Coronary artery (tissue), 2 donors: ENCODE results near the gene HECW1.
"Not testable (repeated sequence)": the region's sequence is repeated elsewhere in the genome, so short reads cannot be mapped to it uniquely, and the experiment has no call there.

Source experiments
- DNase-seq: peaks from one replicate; pipeline ENCODE4 v3.0.0-alpha.2; 2017; ENCODE audit warnings: low spot score
- H3K27ac ChIP-seq, 2 donors: fragments of 200-600 bp; sonication (generic); one replicate each; pipeline ENCODE4 v1.5.1; 2016 to 2019
- H3K4me3 ChIP-seq: fragments of 200-600 bp; sonication (generic); 2 replicates; pipeline ENCODE4 v1.5.1; 2016; ENCODE audit warnings: mild to moderate bottlenecking, moderate library complexity
- TF ChIP-seq, protein P1 (sequence below): fragments of 200-600 bp; sonication (generic); IDR thresholded peaks from one replicate; pipeline ENCODE4 v1.5.1; 2019; ENCODE audit warnings: antibody characterized with exemption

Gene HECW1

DNA sequence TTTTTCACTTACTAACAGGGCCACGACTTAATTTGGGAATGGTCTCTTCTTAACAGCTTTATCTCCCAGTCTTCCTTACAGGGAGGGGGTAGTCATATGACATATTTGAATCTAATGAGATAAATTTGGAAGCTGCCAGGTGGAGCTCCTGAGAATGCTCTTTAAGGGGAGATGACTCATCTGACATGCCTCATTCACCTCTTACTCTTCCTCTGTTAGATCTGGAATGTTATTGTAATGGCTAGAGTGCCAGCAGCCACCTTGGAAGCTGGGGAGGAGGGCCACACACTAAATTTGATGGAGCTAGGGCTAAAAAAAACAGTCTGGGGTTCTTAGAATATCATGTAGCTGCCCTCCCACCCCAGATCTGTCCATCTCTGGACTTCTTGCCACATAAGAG lies 22.7 kb downstream of the HECW1 start:
- TF ChIP-seq, protein P1, sequence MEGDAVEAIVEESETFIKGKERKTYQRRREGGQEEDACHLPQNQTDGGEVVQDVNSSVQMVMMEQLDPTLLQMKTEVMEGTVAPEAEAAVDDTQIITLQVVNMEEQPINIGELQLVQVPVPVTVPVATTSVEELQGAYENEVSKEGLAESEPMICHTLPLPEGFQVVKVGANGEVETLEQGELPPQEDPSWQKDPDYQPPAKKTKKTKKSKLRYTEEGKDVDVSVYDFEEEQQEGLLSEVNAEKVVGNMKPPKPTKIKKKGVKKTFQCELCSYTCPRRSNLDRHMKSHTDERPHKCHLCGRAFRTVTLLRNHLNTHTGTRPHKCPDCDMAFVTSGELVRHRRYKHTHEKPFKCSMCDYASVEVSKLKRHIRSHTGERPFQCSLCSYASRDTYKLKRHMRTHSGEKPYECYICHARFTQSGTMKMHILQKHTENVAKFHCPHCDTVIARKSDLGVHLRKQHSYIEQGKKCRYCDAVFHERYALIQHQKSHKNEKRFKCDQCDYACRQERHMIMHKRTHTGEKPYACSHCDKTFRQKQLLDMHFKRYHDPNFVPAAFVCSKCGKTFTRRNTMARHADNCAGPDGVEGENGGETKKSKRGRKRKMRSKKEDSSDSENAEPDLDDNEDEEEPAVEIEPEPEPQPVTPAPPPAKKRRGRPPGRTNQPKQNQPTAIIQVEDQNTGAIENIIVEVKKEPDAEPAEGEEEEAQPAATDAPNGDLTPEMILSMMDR = no peak
- no peak for DNase-seq
- no peak overlapping the region for H3K27ac ChIP-seq
- H3K4me3 ChIP-seq = no peak overlapping the region

DNA sequence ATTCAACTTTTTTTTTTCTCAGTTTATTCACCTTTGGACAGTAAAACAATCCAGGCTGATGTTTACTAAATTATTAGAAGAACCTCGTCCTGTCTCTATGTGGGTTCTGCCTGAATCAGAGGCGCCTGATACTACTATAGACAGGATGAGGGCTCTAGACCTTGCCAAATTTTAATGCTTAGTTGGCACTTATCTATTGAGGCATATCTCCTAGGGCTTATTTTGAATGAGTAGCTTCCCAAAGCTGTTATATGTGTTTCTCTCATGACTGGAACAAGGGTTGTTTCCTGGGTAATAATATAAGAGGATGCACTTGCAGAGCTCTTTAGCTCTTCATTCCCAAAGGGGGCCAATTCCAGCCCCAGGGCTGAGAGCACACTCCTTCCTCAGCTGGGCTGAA lies 23.6 kb downstream of the HECW1 start:
- no peak for DNase-seq
- no peak overlapping the region for H3K4me3 ChIP-seq
- no peak overlapping the region for H3K27ac ChIP-seq
- TF ChIP-seq, protein P1 = no peak

DNA sequence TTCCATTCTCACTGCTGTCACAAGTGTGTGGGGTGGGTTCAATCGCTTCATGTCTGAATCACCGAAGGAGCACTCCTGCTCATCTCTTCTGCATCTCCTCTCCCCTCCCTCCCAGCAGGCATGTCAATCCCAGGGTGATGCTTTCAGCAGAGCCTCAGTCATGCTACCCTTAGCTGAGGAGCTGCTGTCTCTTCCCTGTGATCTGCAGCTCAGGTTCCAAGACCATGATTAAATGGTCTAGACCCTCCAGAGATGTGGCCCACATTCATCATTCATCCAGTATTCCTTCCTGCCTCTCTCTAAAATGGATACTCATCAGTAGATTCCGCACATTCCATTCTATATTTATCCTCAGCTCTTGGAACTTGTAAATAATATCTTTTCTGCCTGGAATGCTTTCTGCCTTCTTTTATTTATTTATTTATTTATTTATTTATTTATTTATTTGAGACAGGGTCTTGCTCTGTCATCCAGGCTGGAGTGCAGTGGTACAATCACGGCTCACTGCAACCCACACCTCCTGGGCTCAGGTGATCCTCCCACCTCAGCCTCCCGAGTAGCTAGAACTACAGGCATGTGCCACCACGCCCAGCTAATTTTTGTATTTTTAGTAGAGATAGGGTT lies 24.8 kb downstream of the HECW1 start:
- not testable (repeated sequence) for H3K27ac ChIP-seq, H3K4me3 ChIP-seq, DNase-seq

DNA sequence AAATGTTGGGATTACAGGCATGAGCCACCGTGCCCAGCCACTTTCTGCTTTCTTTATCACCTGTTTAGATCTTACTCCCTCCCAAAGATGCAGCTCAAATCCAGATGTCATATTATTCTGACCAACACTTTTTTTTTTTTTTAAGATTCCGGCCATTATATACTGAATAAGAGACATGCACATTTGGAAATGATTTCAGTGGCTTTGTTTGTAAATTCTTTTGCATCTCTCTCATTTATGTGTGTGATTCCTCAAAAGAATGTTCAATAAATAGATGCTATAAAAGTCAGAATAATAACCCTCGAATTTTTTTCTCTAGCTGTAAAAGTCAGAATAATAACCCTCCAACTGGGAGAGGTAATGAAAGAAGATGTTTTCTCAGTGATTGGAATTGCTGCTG lies 25.4 kb downstream of the HECW1 start:
- no peak overlapping the region for H3K4me3 ChIP-seq
- no peak overlapping the region for H3K27ac ChIP-seq
- TF ChIP-seq, protein P1 = no peak
- DNase-seq = no peak

DNA sequence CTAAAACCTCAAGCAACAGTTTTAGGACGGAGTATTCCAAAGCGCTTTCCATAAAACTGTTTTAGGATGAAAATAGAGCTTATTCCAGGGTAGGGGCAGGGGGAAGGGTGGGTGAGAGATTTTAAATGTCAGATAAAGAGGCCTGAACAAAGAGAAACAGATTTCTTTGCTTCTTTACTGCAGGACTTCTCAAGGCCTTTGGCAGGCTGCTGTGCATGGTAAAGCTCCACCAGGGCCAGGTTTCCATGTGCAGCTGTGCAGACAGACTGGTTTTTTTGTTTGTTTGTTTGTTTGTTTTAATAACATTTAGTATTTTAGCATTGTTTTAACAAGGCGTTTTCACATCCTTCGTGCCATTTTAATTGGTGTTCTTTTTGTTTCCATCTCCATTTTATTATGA lies 26.3 kb downstream of the HECW1 start:
- Histone ChIP-seq H3K27ac (no peak overlapping the region), H3K4me3 (no peak overlapping the region)
- DNase-seq = no peak
- TF ChIP-seq, protein P1 = no peak

DNA sequence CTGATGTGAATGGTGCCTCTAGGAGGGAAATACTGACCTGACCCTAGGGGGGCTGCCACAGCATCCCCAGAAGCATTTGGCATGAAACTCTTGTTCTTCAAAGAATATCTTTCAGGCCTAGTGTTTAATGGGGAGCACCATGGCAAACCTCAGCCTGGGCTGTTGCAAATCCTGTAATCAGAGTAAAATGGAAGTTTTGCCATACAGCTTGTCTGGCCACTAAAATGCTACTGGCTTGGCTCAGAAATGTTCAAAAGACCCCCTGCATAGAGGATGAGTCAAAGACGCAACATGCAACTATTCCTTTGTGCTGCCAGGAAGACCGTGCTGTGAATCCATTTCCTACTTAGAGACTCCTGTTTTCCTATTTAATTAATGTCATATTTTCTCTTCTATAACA lies 26.7 kb downstream of the HECW1 start:
- Histone ChIP-seq H3K27ac (no peak overlapping the region), H3K4me3 (no peak overlapping the region)
- DNase-seq = no peak
- TF ChIP-seq, protein P1 = no peak

DNA sequence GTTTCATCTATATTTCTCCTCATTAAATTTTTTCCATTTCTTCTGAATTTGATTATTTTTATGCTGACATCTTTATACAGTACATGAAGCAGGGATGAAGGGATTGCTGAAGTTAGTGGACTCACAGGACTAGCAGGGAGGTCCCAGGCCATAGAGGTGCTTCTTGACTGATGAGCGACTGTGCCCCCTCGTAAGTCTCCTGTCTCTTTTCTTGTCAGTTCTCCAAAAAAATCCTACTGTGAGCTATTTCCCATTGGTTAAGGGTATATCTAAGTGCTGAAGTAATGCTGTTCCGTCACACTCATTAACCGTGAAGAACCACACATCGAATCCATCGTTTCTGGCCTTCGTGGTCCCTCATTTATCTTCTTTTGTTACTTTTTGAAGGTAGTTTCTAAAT lies 27.7 kb downstream of the HECW1 start:
- H3K4me3 ChIP-seq = no peak overlapping the region
- TF ChIP-seq, protein P1 = no peak
- no peak for DNase-seq
- H3K27ac ChIP-seq = no peak overlapping the region

DNA sequence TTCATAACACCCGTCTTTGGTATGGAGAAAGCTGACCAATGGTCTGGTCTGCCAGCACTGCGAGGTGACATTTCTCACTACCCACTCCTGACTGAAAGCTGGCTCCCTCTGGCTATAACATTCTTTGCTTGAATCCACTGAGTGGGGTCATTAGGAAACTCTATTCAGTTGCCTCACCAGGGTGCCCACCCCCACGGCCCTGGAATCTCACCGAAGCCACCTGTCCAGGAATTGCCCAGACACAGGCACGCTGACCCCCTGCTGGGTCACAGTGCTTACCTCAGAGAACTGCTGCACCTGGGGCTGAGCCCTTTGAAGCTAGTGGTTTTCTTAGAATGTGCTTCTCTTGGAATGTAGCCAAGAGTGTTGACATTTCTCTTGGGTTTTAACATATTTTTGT lies 28.6 kb downstream of the HECW1 start:
- H3K4me3 ChIP-seq = no peak overlapping the region
- no peak overlapping the region for H3K27ac ChIP-seq
- no peak for DNase-seq
- TF ChIP-seq, protein P1 = no peak
